Measurements from ENCODE around the gene ANKRD33. TPM values are rescaled to one million over a fixed set of nuclear protein-coding genes. Genes with fewer than 3 reads are reported as not detected.

The ANKRD33 gene
- total RNA-seq, 2 donors from 2014 or later = not detected

GRCh38 chr12:51866324-51866723 lies 21.6 kb upstream of the ANKRD33 start:
- no peak for DNase-seq (ENCODE audit: low spot score)
- no peak for TF ChIP-seq CTCF (IDR thresholded peaks at IDR 0.05)
- Histone ChIP-seq H3K4me3 (no peak overlapping the region), H3K9me3 (no peaks in the 10 kb centered on the region), H3K4me1 (ENCODE audit: control insufficient read depth in 1 of 2, low read depth in 2 of 2) (peaks cover 12 to 23% of the 10 kb centered on the region in 2 donors), H3K36me3 (no peaks in the 10 kb centered on the region), H3K27me3 (replicated peaks; ENCODE audit: insufficient read depth) (no peaks in the 10 kb centered on the region), H3K27ac (no peak overlapping the region)
- ATAC-seq (ENCODE audit: insufficient number of reproducible peaks, low FRiP score, low read depth) = no peak

GRCh38 chr12:51866762-51867161 lies 21.1 kb upstream of the ANKRD33 start:
- no peaks in the 10 kb centered on the region for H3K36me3 ChIP-seq
- H3K4me1 ChIP-seq (ENCODE audit: control insufficient read depth in 1 of 2, low read depth in 2 of 2) = peaks cover 12 to 23% of the 10 kb centered on the region in 2 donors
- DNase-seq (ENCODE audit: low spot score) = no peak
- no peak for ATAC-seq (ENCODE audit: insufficient number of reproducible peaks, low FRiP score, low read depth)
- no peaks in the 10 kb centered on the region for H3K9me3 ChIP-seq
- H3K27ac ChIP-seq = no peak overlapping the region
- no peaks in the 10 kb centered on the region for H3K27me3 ChIP-seq (replicated peaks; ENCODE audit: insufficient read depth)
- no peak overlapping the region for H3K4me3 ChIP-seq
- no peak for TF ChIP-seq CTCF (IDR thresholded peaks at IDR 0.05)

GRCh38 chr12:51867371-51867770 lies 20.5 kb upstream of the ANKRD33 start:
- no peak overlapping the region for H3K27ac ChIP-seq
- no peak for DNase-seq (ENCODE audit: low spot score)
- no peak overlapping the region for H3K4me3 ChIP-seq
- H3K4me1 ChIP-seq (ENCODE audit: control insufficient read depth in 1 of 2, low read depth in 2 of 2) = peaks cover 12 to 23% of the 10 kb centered on the region in 2 donors
- no peaks in the 10 kb centered on the region for H3K36me3 ChIP-seq
- no peaks in the 10 kb centered on the region for H3K27me3 ChIP-seq (replicated peaks; ENCODE audit: insufficient read depth)
- H3K9me3 ChIP-seq = no peaks in the 10 kb centered on the region
- no peak for TF ChIP-seq CTCF (IDR thresholded peaks at IDR 0.05)
- ATAC-seq (ENCODE audit: insufficient number of reproducible peaks, low FRiP score, low read depth) = no peak

GRCh38 chr12:51867796-51868428 lies 20.0 kb upstream of the ANKRD33 start:
- peaks cover 12 to 23% of the 10 kb centered on the region in 2 donors for H3K4me1 ChIP-seq (ENCODE audit: control insufficient read depth in 1 of 2, low read depth in 2 of 2)
- no peaks in the 10 kb centered on the region for H3K27me3 ChIP-seq (replicated peaks; ENCODE audit: insufficient read depth)
- ATAC-seq (ENCODE audit: insufficient number of reproducible peaks, low FRiP score, low read depth) (no peak), DNase-seq (ENCODE audit: low spot score) (no peak)
- no peaks in the 10 kb centered on the region for H3K9me3 ChIP-seq
- no peak overlapping the region for H3K4me3 ChIP-seq
- no peak for TF ChIP-seq CTCF (IDR thresholded peaks at IDR 0.05)
- H3K36me3 ChIP-seq = no peaks in the 10 kb centered on the region
- H3K27ac ChIP-seq = no peak overlapping the region

GRCh38 chr12:51868821-51869495 lies 18.9 kb upstream of the ANKRD33 start:
- Histone ChIP-seq H3K27me3 (replicated peaks; ENCODE audit: insufficient read depth) (no peaks in the 10 kb centered on the region), H3K4me1 (ENCODE audit: control insufficient read depth in 1 of 2, low read depth in 2 of 2) (peaks cover 11 to 15% of the 10 kb centered on the region in 2 donors), H3K4me3 (peak overlapping the region; percentile 63), H3K27ac (no peak overlapping the region), H3K9me3 (no peaks in the 10 kb centered on the region), H3K36me3 (no peaks in the 10 kb centered on the region)
- DNase-seq (ENCODE audit: low spot score) (no peak), ATAC-seq (ENCODE audit: insufficient number of reproducible peaks, low FRiP score, low read depth) (peak; percentile 44)
- no peak for TF ChIP-seq CTCF (IDR thresholded peaks at IDR 0.05)

Measured in thoracic aorta (tissue), 2 donors.